GM12801 (cell line): ENCODE data around the gene PRM2.

Experiments used
- CTCF ChIP-seq: IDR thresholded peaks from one replicate; pipeline ENCODE4 v1.5.1; 2011; ENCODE audit warnings: control low read depth; ENCODE audit not compliant: insufficient read length; ENCODE audit errors: extremely low read depth

Gene PRM2

GRCh38 chr16:11318817-11319216, 42.5 kb upstream of the PRM2 start:
- TF ChIP-seq CTCF: no peak

- no peak for TF ChIP-seq CTCF
These were observed 40.2 kb upstream of the PRM2 start for GRCh38 chr16:11316331-11317015.

DNA sequence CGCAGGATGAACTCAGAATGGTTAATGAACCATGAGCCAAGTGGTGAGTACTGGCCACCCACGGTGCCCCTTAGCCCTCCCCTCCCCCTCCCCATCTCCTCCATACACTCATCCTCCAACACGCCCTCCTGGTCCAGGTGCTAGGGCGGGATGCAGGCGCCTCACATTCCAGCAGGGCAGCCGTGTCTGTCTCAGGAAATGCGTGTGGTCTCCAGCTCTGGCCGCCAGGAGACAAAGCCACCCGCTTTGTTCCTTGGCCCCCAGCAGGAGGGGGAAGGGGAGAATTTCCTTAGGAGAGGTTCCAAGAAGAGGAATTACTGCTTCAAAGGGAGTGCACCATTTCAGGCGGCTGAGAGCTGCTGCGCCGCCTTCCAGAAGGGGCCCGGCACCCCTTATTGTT, 39.2 kb upstream of the PRM2 start:
- no peak for TF ChIP-seq CTCF

- no peak for TF ChIP-seq CTCF
These were observed 38.1 kb upstream of the PRM2 start for GRCh38 chr16:11314309-11314894.

- no peak for TF ChIP-seq CTCF
These were observed 37.4 kb upstream of the PRM2 start for GRCh38 chr16:11313493-11314308.

DNA sequence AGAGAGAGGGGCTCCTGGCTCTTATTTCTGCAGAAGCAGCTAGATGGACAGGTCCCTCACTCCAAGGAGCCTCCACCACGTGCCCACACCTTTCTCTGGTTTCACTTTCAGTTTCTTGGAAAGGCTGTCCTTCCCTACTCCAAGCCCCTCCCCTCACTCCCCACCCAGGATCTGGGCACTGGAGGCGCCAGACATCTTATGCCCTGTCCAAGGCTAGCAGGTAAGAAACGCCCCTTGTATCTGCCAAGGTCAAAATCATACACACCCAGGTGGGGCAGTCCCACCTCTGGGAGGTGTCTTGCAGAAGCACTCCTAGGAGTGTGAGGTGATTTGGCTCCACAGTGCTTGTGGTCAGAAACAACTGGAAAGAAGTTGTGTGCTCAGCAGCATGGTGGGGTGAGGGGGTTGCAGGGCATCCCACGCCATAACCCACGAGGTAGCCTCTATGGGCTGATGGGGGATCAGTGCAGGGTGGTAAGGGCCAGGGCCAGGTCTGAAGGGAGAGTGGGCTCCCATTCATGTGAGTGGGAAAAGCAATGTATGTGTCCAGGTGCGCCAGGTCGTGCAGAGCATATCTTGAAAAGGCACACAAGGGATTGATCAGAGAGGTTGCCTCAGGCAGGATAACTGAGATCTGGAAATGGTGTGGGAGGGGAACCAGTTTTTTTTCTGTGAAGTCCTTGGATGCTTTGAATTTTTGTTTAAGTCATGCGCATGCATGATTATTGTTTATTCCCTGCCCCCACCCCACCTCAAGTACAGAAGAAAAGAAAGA, 36.6 kb upstream of the PRM2 start:
- no peak for TF ChIP-seq CTCF
